Measurements from ENCODE around the gene A4GALT.
"Not testable (repeated sequence)": the region's sequence is repeated elsewhere in the genome, so short reads cannot be mapped to it uniquely, and the experiment has no call there.

The A4GALT gene

GRCh38 chr22:42766860-42767259, 46.2 kb upstream of the A4GALT start:
- H3K4me3 ChIP-seq (ENCODE audit: low read depth, low read length): no peak overlapping the region
- CTCF ChIA-PET: interaction anchor here (0.8 kb wide), 1 partner anchor 324 kb away, joined by 3 read pairs; no protein-coding TSS in a partner anchor
- POLR2A ChIA-PET: no interaction called here
- TF ChIP-seq CTCF (IDR thresholded peaks at IDR 0.05; ENCODE audit: insufficient read depth, low read length, missing control alignments): no peak
- no peak for DNase-seq (ENCODE audit: low read depth, low spot score)

GRCh38 chr22:42764895-42765363, 44.3 kb upstream of the A4GALT start:
- H3K4me3 ChIP-seq (ENCODE audit: low read depth, low read length): no peak overlapping the region
- no peak for DNase-seq (ENCODE audit: low read depth, low spot score)
- no peak for TF ChIP-seq CTCF (IDR thresholded peaks at IDR 0.05; ENCODE audit: insufficient read depth, low read length, missing control alignments)
- ChIA-PET POLR2A (interaction anchor here (0.9 kb wide), 1 partner anchor 10 kb away, joined by 3 read pairs; no protein-coding TSS in a partner anchor), CTCF (interaction anchor here (1.0 to 3.1 kb wide), 2 partner anchors 15 to 325 kb away, joined by 3 to 12 read pairs; no protein-coding TSS in a partner anchor)

GRCh38 chr22:42763965-42764480, 43.4 kb upstream of the A4GALT start:
- H3K4me3 ChIP-seq (ENCODE audit: low read depth, low read length): no peak overlapping the region
- POLR2A ChIA-PET: no interaction called here
- no peak for TF ChIP-seq CTCF (IDR thresholded peaks at IDR 0.05; ENCODE audit: insufficient read depth, low read length, missing control alignments)
- CTCF ChIA-PET: interaction anchor here (1.0 to 3.1 kb wide), 2 partner anchors 16 to 326 kb away, joined by 3 to 12 read pairs; no protein-coding TSS in a partner anchor
- no peak for DNase-seq (ENCODE audit: low read depth, low spot score)

- no peak overlapping the region for H3K4me3 ChIP-seq (ENCODE audit: low read depth, low read length)
- no peak for DNase-seq (ENCODE audit: low read depth, low spot score)
- TF ChIP-seq CTCF (IDR thresholded peaks at IDR 0.05; ENCODE audit: insufficient read depth, low read length, missing control alignments): no peak
- ChIA-PET POLR2A (no interaction called here), CTCF (no interaction called here)
These were observed 40.3 kb upstream of the A4GALT start for GRCh38 chr22:42760806-42761565.

GRCh38 chr22:42758931-42759629, 38.4 kb upstream of the A4GALT start:
- TF ChIP-seq CTCF (IDR thresholded peaks at IDR 0.05; ENCODE audit: insufficient read depth, low read length, missing control alignments): no peak
- ChIA-PET POLR2A (no interaction called here), CTCF (interaction anchor here (1.0 to 1.1 kb wide), 2 partner anchors 11 to 23 kb away, joined by 3 read pairs; no protein-coding TSS in a partner anchor)
- DNase-seq (ENCODE audit: low read depth, low spot score): no peak
- H3K4me3 ChIP-seq (ENCODE audit: low read depth, low read length): no peak overlapping the region

GRCh38 chr22:42755553-42755952, 34.9 kb upstream of the A4GALT start:
- DNase-seq (ENCODE audit: low read depth, low spot score): not testable (repeated sequence)

GRCh38 chr22:42755121-42755520, 34.5 kb upstream of the A4GALT start:
- DNase-seq (ENCODE audit: low read depth, low spot score); CTCF ChIA-PET; H3K4me3 ChIP-seq (ENCODE audit: low read depth, low read length): not testable (repeated sequence)
- POLR2A ChIA-PET: interaction anchor here (0.9 kb wide), 1 partner anchor 10 kb away, joined by 3 read pairs; no protein-coding TSS in a partner anchor

More at GRCh38 chr22:42755553-42755952, 34.9 kb upstream of the A4GALT start:
- CTCF ChIA-PET; POLR2A ChIA-PET; H3K4me3 ChIP-seq (ENCODE audit: low read depth, low read length): not testable (repeated sequence)

Measured in AG04449 (cell line).